ENCODE data around the gene DUSP5. TPM values are rescaled to one million over a fixed set of nuclear protein-coding genes. Genes with fewer than 3 reads are reported as not detected.

The DUSP5 gene
- total RNA-seq, 2 experiments from 2014 or later, result 0.06 to 0.97 TPM

GRCh38 chr10:110475722-110476515, 21.8 kb upstream of the DUSP5 start:
- Histone ChIP-seq H3K4me2 (ENCODE audit: low read length) (no peak overlapping the region), H3K79me2 (ENCODE audit: insufficient read depth, low read depth, low read length) (no peaks in the 10 kb centered on the region), H3K27ac (ENCODE audit: low read depth, low read length, poor library complexity, severe bottlenecking) (no peak overlapping the region), H3K9me2 (ENCODE audit: insufficient read depth, low read length) (no peaks in the 10 kb centered on the region), H4K20me1 (ENCODE audit: insufficient read depth, low read length) (no peaks in the 10 kb centered on the region), H3K36me3 (ENCODE audit: insufficient read depth, low read length) (no peaks in the 10 kb centered on the region), H3K9me3 (ENCODE audit: low read length) (no peaks in the 10 kb centered on the region), H3K4me1 (ENCODE audit: insufficient read depth, low read length, poor library complexity, severe bottlenecking) (no peaks in the 10 kb centered on the region), H3K4me3 (ENCODE audit: low read depth, low read length, poor library complexity, severe bottlenecking) (no peak overlapping the region), H2AFZ (ENCODE audit: low read length) (no peak overlapping the region)
- TF ChIP-seq EZH2phosphoT487 (IDR thresholded peaks at IDR 0.05; ENCODE audit: borderline replicate concordance, low read depth, low read length), result no peak
- TF ChIP-seq, protein P1, sequence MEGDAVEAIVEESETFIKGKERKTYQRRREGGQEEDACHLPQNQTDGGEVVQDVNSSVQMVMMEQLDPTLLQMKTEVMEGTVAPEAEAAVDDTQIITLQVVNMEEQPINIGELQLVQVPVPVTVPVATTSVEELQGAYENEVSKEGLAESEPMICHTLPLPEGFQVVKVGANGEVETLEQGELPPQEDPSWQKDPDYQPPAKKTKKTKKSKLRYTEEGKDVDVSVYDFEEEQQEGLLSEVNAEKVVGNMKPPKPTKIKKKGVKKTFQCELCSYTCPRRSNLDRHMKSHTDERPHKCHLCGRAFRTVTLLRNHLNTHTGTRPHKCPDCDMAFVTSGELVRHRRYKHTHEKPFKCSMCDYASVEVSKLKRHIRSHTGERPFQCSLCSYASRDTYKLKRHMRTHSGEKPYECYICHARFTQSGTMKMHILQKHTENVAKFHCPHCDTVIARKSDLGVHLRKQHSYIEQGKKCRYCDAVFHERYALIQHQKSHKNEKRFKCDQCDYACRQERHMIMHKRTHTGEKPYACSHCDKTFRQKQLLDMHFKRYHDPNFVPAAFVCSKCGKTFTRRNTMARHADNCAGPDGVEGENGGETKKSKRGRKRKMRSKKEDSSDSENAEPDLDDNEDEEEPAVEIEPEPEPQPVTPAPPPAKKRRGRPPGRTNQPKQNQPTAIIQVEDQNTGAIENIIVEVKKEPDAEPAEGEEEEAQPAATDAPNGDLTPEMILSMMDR (conservative IDR thresholded peaks at IDR 0.05; ENCODE audit: low read length), result no peak
- ChIA-PET POLR2A (interaction anchor here (1.2 kb wide), 1 partner anchor 17 kb away, joined by 6 read pairs; no protein-coding TSS in a partner anchor), CTCF (ENCODE audit: unreplicated experiment) (no interaction called here)
- no peak for DNase-seq (ENCODE audit: low spot score)
- BruUV-seq (replicated peaks), result no TSS peak
- intact Hi-C loops (cut with micrococcal nuclease; ENCODE audit: unreplicated experiment), result no loop called here

GRCh38 chr10:110479710-110480109, 18.0 kb upstream of the DUSP5 start:
- intact Hi-C loops (cut with micrococcal nuclease; ENCODE audit: unreplicated experiment), result no loop called here
- Histone ChIP-seq H2AFZ (ENCODE audit: low read length) (no peak overlapping the region), H3K79me2 (ENCODE audit: insufficient read depth, low read depth, low read length) (no peaks in the 10 kb centered on the region), H3K4me1 (ENCODE audit: insufficient read depth, low read length, poor library complexity, severe bottlenecking) (no peaks in the 10 kb centered on the region), H3K4me2 (ENCODE audit: low read length) (no peak overlapping the region), H4K20me1 (ENCODE audit: insufficient read depth, low read length) (no peaks in the 10 kb centered on the region), H3K9me2 (ENCODE audit: insufficient read depth, low read length) (no peaks in the 10 kb centered on the region), H3K4me3 (ENCODE audit: low read depth, low read length, poor library complexity, severe bottlenecking) (no peak overlapping the region), H3K27ac (ENCODE audit: low read depth, low read length, poor library complexity, severe bottlenecking) (no peak overlapping the region), H3K9me3 (ENCODE audit: low read length) (no peaks in the 10 kb centered on the region), H3K36me3 (ENCODE audit: insufficient read depth, low read length) (no peaks in the 10 kb centered on the region)
- no TSS peak for BruUV-seq (replicated peaks)
- ChIA-PET POLR2A (interaction anchor here (0.6 to 1.1 kb wide), 2 partner anchors 13 to 19 kb away, joined by 3 to 5 read pairs; no protein-coding TSS in a partner anchor), CTCF (ENCODE audit: unreplicated experiment) (no interaction called here)
- TF ChIP-seq, protein P1 (conservative IDR thresholded peaks at IDR 0.05; ENCODE audit: low read length), result no peak
- TF ChIP-seq EZH2phosphoT487 (IDR thresholded peaks at IDR 0.05; ENCODE audit: borderline replicate concordance, low read depth, low read length), result no peak
- DNase-seq (ENCODE audit: low spot score), result no peak

- no peaks in the 10 kb centered on the region for H3K4me1 ChIP-seq (ENCODE audit: insufficient read depth, low read length, poor library complexity, severe bottlenecking)
- no peak overlapping the region for H3K4me3 ChIP-seq (ENCODE audit: low read depth, low read length, poor library complexity, severe bottlenecking)
- H2AFZ ChIP-seq (ENCODE audit: low read length), result no peak overlapping the region
- no peaks in the 10 kb centered on the region for H4K20me1 ChIP-seq (ENCODE audit: insufficient read depth, low read length)
- BruUV-seq (replicated peaks), result no TSS peak
- POLR2A ChIA-PET, result no interaction called here
- H3K4me2 ChIP-seq (ENCODE audit: low read length), result no peak overlapping the region
- no peaks in the 10 kb centered on the region for H3K9me2 ChIP-seq (ENCODE audit: insufficient read depth, low read length)
- no peaks in the 10 kb centered on the region for H3K79me2 ChIP-seq (ENCODE audit: insufficient read depth, low read depth, low read length)
- intact Hi-C loops (cut with micrococcal nuclease; ENCODE audit: unreplicated experiment), result no loop called here
- H3K36me3 ChIP-seq (ENCODE audit: insufficient read depth, low read length), result no peaks in the 10 kb centered on the region
- H3K27ac ChIP-seq (ENCODE audit: low read depth, low read length, poor library complexity, severe bottlenecking), result no peak overlapping the region
- TF ChIP-seq, protein P1 (conservative IDR thresholded peaks at IDR 0.05; ENCODE audit: low read length), result no peak
- TF ChIP-seq EZH2phosphoT487 (IDR thresholded peaks at IDR 0.05; ENCODE audit: borderline replicate concordance, low read depth, low read length), result no peak
- H3K9me3 ChIP-seq (ENCODE audit: low read length), result no peaks in the 10 kb centered on the region
- DNase-seq (ENCODE audit: low spot score), result no peak
- CTCF ChIA-PET (ENCODE audit: unreplicated experiment), result no interaction called here
These were observed 17.3 kb upstream of the DUSP5 start for GRCh38 chr10:110480387-110480786.

Data from OCI-LY7 (cell line).